Measurements from ENCODE around the gene TENT4A.
A peak's percentile ranks its signal among the peaks of the same experiment; 100 is the strongest.
"Not testable (repeated sequence)": the region's sequence is repeated elsewhere in the genome, so short reads cannot be mapped to it uniquely, and the experiment has no call there.

The TENT4A gene

DNA sequence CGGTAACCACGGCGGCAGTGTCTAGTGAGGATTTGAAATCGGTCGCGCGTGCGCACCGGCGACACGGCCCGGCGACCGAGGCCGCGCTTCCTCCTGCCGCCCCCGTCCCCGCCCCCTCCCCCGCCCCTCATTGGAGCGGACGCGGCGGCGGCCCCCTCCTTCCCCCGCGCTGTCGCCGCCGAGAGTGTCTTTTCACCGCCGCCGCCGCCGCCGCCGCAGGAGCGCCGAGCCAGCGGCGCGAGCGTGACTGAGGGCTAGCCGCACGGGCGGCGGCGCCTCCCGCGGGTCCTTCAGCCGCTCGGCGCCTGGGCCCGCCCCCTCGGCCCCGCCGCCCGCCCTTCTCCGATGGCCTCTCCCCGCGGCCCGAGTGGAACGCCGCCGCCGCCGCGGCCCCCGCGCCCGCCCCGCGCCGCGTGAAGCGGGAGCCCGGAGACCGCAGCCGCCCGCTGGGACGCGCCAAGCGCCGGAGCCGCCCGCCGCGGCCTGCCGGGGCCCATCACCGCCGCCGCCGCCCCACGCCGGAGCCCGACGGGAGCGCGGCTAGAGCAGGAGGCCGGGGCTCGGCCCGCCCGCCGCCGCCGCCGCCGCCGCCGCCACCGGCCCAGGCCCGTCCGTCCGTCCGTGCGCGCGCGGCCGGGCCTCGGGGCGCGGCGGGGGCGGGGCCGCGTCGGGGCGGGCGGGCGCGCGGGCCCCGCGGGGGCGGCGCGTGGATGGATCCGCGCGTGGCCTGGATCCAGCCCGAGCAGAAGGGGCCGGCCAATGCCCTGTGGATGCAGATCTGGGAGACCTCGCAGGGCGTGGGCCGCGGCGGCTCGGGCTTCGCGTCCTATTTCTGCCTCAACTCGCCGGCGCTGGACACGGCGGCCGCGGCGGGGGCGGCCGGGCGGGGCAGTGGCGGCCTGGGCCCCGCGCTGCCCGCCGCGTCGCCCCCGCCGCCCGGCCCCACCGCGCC lies at the start of gene TENT4A:
TENT4A (plus strand) TSS at position 159 of the 952 bp plus-strand sequence; CDS start at position 711, 552 bp downstream.
- no peak for DNase-seq

DNA sequence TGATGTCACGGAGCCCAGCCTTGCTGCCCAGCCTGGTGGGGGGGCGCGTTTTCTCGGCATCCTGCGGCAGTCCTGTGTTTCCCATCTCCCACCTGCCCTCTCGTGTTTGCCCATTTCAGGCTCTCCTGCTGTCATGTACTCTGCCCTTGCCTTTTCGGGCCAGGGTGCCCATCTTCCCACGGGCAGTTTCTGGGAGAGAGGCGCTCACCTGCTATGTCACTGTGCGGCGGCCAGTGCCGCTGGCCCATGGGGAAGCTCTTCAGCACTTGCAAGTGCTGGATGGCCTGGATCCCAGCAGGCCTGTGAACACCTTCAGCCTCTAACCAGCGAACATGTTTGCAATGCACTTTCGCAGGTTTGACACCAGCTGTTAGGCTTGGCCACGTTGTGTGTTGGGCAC lies 46.5 kb upstream of the TENT4A start:
- DNase-seq, result no peak

DNA sequence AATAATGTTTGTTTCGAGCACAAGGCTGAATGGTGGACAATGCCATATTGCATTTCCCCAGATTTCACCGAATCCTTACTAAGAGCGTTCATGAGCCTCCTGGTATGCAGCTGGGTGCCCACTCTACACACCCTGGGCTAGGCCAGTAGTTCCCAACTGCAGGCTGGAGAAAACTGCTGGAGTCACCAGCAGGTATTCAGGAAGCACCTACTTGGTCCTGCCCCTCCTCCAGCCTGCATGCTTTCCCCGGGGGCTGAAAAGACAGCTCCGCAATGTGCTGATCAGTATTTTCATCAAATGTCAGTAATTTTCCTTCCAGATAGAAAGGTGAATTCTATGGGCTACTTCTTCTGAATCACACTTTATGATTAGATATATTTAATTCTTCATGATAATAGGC lies 45.6 kb upstream of the TENT4A start:
- DNase-seq, result no peak

DNA sequence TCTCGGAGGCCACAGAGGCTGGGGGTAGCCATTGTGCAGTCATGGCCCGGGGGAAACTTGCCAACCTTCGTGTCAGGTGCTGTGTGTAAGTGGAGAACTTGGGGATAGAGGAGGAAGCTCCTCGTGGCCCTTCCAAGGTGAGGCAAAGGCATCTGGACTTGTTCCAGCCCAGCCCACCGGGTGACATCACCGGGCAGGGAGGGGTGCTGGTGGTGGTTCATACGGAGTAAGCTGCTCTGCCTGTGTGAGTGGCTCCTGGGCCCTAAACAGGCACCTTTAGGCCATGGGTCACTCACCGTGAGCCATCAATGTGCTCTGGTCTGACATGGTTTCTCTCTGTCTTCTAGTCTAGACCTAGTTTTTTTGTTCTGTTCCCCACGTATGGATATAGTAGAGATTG lies 44.5 kb upstream of the TENT4A start:
- DNase-seq, result not testable (repeated sequence)

DNA sequence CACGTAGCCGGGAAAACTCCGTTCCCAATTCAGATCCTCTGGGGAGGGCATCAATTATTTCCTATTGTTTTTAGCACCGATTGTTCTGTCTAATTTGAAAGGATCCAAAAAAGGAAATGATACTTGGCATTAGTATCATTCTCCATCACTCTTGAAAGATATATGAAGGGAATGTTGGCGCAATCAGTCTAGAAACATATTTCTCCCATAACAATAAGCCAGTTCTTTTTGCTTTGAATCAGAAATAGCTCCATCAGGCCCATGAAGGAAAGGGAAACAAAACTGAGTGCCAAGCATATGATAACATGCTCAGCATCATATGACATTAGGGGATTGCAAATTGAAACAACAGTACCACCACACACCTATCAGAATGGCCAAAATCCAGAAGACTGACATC lies 40.2 kb upstream of the TENT4A start:
- no peak for DNase-seq

DNA sequence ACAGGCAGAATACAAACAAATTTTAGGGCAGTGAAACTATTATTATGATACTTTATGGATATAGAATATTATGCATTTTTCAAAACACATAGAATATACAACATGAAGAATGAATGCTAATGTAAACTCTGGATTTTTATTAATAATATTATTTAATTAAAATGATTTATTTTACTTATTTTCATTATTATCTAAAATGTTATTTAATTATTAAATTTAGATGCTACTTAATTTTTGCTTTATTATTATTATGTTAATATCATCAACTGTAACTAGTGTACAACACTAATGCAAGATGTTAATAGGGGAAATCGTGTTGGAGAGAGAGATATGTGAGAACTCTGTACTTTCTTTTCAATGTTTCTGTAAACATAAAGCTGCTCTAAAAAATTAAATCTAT lies 39.3 kb upstream of the TENT4A start:
- DNase-seq, result no peak

DNA sequence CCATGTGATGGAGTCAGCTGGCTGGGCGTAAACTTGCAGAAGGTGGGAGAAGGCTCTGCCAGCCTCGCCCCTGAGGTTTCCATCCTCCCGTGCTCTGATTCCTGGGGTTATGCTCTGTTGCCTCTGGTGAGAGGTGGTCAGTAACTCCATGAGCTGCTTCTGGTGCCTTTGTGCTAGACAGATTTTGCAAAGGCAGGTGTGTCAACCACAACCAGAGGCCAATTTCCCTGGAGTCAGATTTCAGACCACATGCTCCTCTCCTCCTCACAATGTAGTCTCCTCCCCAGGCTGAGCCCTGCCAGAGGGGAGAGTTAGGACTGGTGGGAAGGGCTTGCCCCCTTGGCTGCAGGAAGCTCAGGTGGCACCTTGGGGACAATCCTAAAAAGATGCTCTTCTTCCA lies 38.8 kb upstream of the TENT4A start:
- DNase-seq, result no peak

DNA sequence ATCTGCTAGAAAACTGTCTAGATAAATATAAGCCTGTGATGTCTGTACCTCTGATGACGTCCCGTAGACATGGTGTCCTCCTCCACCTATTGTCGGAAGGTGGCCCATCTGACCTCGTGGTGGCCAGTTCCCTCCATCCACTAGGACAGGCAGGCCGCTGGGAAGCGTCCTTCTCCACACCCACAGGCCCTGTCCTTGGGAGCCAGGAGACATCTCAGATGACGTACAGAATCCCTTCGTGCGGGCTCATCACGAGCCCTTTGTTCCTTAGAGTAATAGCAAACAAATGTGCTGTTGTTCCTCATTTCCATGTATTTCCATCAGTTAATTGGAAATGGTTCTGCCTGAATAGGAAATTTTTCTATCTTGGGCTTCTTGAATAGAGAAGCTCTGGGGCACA lies 38.3 kb upstream of the TENT4A start:
- DNase-seq, result no peak

DNA sequence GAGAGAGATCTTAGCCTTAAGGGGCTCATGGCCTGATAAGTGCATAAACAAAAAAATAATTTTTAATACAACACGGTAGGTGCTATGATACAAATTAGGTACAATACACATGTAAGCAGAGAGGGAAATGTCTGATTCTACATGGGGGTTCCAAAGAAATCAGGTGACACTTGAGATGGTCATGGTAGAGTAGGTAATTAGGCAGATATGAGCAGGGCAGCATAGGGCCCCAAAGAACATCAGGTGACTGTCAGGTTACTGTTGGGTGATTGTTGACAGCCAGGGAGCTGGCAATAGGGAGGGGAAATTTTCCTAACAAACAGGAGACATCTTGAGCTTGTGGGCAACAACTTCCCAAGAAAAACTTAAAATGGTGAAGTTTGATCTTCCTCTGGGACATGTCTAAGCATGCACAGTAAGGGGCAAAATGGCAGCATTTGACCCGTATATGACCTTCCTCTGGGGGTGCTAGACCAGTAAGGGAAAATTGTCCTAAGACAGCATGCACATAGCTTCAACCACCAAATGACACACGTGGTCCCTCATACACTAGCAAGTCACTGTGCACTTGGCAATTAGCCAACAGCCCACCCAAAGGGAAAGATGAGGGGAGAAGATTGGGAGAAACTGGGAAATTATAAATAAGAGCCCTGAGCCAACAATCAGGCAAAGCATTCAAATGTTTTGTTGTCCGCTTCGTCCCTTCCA lies 37.3 kb upstream of the TENT4A start:
- DNase-seq, result no peak

DNA sequence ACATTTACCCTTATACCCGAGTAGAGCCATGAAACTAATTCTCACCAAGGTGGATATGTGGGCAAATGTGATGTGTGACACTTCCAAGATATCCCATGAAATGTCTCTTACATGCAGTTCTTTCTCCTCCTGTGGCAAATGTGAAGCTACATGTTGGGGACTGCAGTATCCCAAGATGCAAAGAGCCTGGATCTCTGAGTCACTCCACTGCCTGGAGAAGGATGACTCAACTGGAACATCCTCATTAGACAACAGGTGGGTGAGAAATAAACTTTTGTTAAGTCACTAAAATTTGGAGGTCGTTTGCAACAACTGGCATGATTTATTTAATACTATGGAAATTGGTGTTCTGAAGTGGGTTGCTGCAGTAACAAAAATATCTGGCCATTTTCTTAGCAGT lies 36.5 kb upstream of the TENT4A start:
- no peak for DNase-seq

DNA sequence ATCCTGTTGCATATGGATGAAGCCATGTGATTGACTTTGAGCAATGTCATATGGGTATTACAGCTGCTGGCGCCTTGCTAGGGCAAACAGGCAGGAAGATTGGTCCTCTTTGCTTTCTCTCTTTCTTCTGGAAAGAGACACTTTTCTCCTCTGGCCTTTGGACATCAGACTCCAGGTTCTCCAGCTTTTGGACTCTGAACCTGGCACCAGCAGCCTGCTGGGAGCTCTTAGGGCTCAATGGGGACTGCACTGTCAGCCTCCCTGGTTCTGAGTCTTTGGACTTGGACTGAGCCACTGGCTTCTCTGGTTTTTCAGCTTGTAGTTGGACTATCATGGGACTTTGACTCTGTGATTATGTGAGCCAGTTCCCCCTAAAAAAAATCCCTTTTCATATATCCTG lies 34.8 kb upstream of the TENT4A start:
- DNase-seq, result no peak

DNA sequence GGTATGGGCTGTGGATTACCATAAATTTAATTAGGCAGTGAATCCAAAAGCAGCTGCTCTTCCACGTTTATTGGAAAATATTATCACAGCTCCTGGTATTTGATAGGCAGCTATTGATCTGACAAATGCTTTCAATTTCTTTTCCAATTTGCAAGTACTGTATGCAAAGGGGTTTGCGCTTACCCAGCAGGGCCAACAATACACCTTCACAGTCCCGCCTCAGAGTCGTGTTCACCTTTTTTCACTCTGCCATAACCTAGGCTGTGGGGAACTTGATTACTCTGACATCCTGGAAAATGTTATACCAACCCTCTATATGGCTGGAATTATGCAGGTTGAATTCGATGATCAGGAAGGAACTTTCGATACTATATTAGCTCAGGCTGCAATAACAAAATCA lies 32.3 kb upstream of the TENT4A start:
- DNase-seq, result no peak

DNA sequence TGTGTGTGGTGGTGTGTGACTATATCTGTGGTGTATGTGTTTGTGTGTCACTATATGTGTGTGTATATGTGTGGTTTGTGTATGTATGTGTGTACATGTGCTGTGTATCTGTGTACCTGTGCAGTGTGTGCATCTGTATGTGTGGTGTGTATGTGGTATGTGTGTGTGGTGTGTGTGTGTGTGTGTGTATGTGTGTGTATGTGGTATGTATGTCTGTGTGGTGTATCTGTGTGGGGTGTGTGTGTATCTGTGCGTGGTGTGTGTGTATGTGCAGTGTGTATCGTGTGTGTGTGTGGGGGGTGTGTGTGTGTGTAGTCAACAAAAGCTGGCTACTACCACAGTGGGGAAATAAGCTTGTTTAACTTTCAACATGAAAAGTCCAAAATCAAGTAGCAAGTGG lies 31.6 kb upstream of the TENT4A start:
- DNase-seq, result no peak

DNA sequence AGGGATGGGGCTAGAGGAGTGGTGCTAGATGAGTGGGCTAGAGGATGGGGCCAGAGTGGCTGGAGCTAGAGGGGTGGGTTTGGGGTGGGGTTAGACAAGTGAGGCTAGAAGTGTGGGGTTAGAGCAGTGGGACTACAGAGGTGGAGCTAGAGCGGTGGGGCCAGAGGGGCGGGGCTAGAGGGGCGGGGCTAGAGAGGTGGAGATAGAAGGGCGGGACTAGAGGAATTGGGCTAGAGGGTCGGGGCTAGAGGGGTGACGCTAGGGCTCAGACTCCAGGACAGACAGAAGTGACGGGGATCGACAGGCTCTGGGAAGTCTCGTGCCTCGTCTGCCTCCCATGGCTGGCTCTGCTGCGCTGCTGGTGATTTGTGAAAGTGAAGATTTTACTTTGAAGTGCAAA lies 31.0 kb upstream of the TENT4A start:
- no peak for DNase-seq

DNA sequence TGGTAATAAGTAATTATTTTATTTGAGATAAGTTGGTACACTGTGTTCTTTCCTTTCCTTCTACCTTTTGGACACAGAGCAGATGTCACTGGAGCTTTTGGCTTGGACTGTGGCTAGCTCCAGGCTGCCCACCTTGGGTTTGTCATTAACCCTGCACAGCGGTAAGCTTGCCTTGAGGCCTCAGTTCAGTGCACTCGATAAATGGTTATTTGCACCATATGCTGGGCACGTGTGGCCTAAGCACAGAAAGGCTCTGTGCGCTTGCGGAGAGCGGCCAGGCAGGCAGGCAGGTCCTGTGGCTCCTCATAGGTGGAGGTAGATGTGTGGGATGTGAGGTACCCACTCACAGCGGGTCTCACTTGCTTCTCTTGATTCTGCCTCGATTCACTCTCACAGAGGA lies 30.0 kb upstream of the TENT4A start:
- no peak for DNase-seq

DNA sequence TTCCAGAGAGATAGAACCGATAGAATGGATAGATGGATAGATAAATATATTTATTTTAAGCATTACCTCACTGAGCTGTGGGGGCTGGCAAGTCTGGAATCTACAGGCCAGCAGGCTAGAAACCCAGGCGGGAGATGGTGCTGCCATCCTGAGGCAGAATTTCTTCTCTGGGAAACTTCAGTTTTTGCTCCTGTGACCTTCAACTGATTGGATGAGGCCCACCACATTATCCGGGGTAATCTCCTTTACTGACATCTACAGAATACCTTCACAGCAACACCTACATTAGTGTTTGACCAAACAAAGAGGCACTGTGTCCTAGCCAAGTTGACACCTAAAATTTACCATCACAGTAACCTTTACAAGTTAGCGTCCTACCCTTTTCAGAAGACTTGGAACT lies 29.2 kb upstream of the TENT4A start:
- no peak for DNase-seq

DNA sequence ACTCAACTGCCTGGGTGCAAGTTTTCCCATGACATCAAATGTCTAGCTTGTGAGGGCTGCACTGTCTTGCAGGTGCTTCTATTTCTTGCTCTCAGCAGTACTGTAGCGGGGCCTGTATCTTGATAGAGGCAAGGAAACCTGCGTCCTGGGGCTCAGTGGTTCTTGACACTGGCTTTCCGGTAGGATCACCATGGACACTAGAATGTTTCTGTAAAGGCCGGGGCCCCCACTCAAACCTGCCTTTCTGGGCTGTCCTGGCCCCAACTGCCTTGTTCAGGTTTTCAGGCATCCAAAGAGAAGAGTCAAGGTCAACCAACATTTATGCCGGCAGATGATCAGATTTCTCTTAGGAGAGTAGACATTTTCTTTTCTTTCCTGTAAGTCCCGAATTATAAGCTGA lies 26.7 kb upstream of the TENT4A start:
- DNase-seq, result no peak

DNA sequence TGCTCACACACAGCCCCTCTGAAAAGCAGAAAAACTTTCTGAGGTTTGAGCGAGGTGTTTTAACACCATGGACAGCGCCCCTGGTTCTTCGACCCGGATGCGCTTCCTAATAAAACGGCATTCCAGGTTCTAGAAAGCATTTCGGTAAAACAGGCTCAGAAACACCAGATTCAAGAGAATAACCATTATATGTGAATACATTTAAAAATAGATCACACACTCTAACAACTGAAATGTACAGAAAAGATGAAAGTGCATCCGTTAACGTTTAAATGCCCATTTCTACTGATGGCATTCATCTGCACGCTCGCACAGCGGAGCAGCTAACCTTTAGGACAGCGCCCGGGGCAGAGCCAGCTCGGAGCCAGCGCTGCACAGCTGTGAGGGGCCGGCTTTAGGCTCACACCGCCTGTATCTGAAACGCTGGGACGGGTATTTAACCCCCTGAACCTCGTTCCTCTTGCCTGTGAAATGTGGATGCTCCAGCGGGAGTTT lies 26.3 kb upstream of the TENT4A start:
- peak; percentile 71 for DNase-seq

DNA sequence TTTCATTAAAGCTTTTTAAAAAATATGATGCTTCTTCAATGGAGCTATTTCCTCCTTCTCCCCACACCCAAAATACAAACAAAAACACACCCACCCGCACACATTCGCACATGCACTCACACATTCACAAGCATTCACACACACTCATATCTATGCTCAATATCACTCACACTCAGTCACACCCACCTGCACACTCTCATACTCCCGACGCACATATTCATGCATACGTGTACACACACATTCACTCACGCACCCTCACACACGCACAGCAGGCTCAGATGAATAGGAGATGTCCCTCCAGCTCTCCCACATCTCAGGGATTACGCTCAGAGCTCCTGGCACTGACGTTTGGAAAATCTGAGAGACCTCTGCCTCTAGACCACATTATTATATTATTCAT lies 25.7 kb upstream of the TENT4A start:
- DNase-seq, result no peak

DNA sequence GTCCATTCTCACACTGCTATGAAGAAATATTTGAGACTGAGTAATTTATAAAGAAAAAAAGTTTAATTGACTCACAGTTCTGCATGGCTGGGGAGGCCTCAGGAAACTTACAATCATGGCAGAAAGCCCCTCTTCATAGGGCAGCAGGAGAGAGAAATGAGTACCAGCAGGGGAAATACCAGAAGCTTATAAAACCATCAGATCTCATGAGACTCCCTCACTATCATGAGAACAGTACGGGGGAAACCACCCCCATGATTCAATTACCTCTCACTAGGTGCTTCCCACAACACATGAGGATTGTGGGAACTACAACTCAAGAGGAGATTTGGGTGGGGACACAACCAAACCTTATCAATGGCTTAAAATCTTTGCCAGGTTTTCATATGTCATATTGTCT lies 20.3 kb upstream of the TENT4A start:
- no peak for DNase-seq

DNA sequence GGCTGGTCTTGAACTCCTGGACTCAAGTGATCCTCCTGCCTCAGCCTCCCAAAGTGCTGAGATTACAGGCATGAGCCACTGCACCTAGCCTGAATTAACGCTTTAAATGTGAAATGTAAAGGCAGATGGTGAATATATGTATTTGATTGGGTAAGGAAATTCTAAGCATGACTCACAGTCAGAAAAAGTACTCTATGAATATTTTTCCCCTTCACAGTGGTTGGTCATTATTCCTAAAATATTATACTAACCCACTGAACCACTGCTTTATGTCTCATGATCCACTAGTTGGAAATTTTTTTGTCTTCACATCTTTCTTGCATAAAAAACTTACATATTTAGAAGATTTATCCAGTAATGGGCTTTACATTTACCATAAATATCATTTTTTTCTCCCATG lies 14.5 kb upstream of the TENT4A start:
- no peak for DNase-seq

DNA sequence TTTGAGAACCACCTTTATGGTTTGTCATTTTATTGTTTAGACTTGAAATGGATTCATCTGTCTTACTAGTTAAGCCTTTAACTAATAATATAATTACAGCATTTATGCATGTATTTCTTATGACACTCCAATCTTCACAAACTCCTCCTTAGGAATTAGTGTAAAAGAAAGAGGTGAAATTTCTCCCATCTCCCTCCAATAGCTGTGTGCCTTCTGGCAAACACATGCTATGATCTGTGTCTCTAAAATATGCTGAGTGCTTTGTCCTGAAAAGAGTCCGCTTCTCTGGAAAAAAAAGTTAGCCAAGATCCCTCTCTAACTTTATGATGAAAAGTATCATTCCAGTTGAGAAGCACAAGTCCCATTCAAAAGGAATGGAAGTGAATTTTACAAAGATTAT lies 13.9 kb upstream of the TENT4A start:
- DNase-seq, result no peak

DNA sequence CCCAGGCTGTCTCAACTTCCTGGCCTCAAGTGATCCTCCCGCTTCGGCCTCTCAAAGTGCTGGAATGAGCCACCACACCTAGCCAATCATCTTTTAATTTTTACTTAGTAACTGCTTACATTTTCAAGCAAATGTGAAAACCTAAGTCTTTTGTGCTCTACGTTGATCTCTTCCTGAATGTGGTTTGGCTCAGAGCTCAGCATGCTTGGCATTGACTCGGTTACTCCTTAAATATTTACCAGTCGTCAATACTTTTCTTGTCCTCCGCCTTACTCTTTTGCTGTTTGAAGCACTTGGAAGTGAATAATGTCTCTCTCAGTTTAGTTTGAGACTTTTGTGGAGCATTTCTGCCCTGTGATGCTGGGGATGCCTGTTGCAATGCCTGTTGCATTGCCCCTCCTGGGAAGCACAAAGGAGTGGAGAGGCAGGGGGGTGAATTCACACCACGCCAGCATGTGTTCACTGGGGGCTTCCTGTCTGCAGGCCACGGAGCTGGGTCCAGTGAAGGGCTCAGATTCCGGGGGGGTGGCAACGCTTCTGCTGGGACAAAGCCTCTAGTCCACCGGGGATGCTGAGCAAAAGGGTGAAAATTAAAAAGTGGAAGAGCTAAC lies 13.1 kb upstream of the TENT4A start:
- DNase-seq, result no peak

All from retina (tissue), 1 donor.